Vagina (tissue), 2 donors: ENCODE measurements around the gene DNMT1. TPM values are rescaled to one million over a fixed set of nuclear protein-coding genes. Genes with fewer than 3 reads are reported as not detected.

Experiments
- DNase-seq, 2 donors: peaks; one replicate each; pipeline ENCODE4 v3.0.0-alpha.2; 2017; ENCODE audit errors: extremely low spot score in 2 of 2
- H3K27ac ChIP-seq: fragments of 200-600 bp; sonication (generic); one replicate; pipeline ENCODE4 v1.5.1; 2019
- H3K27me3 ChIP-seq: fragments of 200-600 bp; sonication (generic); one replicate; pipeline ENCODE4 v1.5.1; 2019
- H3K36me3 ChIP-seq, 2 donors: fragments of 200-600 bp; sonication (generic); one replicate each; pipeline ENCODE4 v1.5.1; 2017 to 2019
- H3K4me1 ChIP-seq: fragments of 200-600 bp; sonication (generic); one replicate; pipeline ENCODE4 v1.5.1; 2019
- H3K4me3 ChIP-seq, 2 donors: fragments of 200-600 bp; sonication (generic); 1 replicate in 1 of 2; 2 replicates in 1 of 2; pipeline ENCODE4 v1.5.1; 2016 to 2019
- H3K9me3 ChIP-seq: fragments of 200-600 bp; sonication (generic); one replicate; pipeline ENCODE4 v1.5.1; 2019
- CTCF ChIP-seq, 3 experiments: fragments of 450-650 bp in 2 of 3; fragments of 200-600 bp in 1 of 3; sonication (generic) in 1 of 3; IDR thresholded peaks; one replicate each; pipeline ENCODE4 v1.5.1; 2017 to 2019; ENCODE audit warnings: antibody characterized with exemption in 3 of 3, mild to moderate bottlenecking in 2 of 3, moderate library complexity in 2 of 3
- POLR2A ChIP-seq, 2 donors: fragments of 450-650 bp; IDR thresholded peaks; one replicate each; pipeline ENCODE4 v1.6.1; 2017; ENCODE audit warnings: antibody characterized with exemption in 2 of 2, mild to moderate bottlenecking in 2 of 2, moderate library complexity in 2 of 2
- POLR2AphosphoS5 ChIP-seq, 2 donors: sonication (generic); formaldehyde crosslinking; IDR thresholded peaks; one replicate each; pipeline ENCODE4 v1.9.0; 2017; ENCODE audit warnings: antibody characterized with exemption in 2 of 2, mild to moderate bottlenecking in 2 of 2, low read depth in 1 of 2; ENCODE audit not compliant: insufficient read depth in 1 of 2
- intact Hi-C: fragments of 100-400 bp; cut with DNase I; formaldehyde crosslinking; loops from one replicate; pipeline ENCODE4 v1.15.1; 2023
- microRNA-seq: library from miRNA; unstranded; fragments of <30 nt; microRNA quantifications from one replicate; pipeline ENCODE4, GENCODE V29; 2017; ENCODE audit warnings: borderline number of aligned reads, borderline replicate concordance
- small RNA-seq: library from RNA; depleted of rRNA; stranded (forward); fragments of <200 nt; gene quantifications from one replicate; pipeline ENCODE3, GENCODE V24; 2016
- total RNA-seq: library from RNA; depleted of rRNA; stranded (reverse); fragments of >200 nt; gene quantifications from one replicate; pipeline ENCODE4 v1.2.3, GENCODE V29; 2016

Gene DNMT1
- total RNA-seq, 1 donor from 2014 or later = 36.8 TPM

GRCh38 chr19:10085641-10086590, 108.8 kb downstream of the DNMT1 start, which contains the start of gene SHFL:
Gene SHFL, plus strand, starts transcription at chr19:10086317. Its CDS starts 111 bp downstream, at chr19:10086428.
- no peaks in the 10 kb centered on the region for H3K27me3 ChIP-seq
- TF ChIP-seq POLR2AphosphoS5 (IDR thresholded peaks at IDR 0.05; ENCODE audit: insufficient read depth in 1 of 2, low read depth in 1 of 2) (peak in 1 of 2 donors; percentile 68), CTCF (IDR thresholded peaks at IDR 0.05) (peak in 1 of 3 experiments; percentile 16), POLR2A (IDR thresholded peaks at IDR 0.05) (peak in 1 of 2 donors; percentile 26)
- no peaks in the 10 kb centered on the region for H3K9me3 ChIP-seq
- peak within 1 kb of the TSS; percentile 96 for H3K27ac ChIP-seq
- peaks cover 0 to 5% of the 10 kb centered on the region in 2 donors for H3K36me3 ChIP-seq
- H3K4me1 ChIP-seq = peaks cover 11% of the 10 kb centered on the region
- peak within 1 kb of the TSS; percentile 93 to 98 for H3K4me3 ChIP-seq
- intact Hi-C loops = no loop called here
- no peak for DNase-seq

GRCh38 chr19:10084803-10085202, 110.0 kb downstream of the DNMT1 start:
- intact Hi-C loops = no loop called here
- Histone ChIP-seq H3K4me3 (no peak overlapping the region), H3K36me3 (no peaks in the 10 kb centered on the region), H3K4me1 (peaks cover 11% of the 10 kb centered on the region), H3K9me3 (no peaks in the 10 kb centered on the region), H3K27me3 (no peaks in the 10 kb centered on the region), H3K27ac (no peak overlapping the region)
- TF ChIP-seq POLR2AphosphoS5 (IDR thresholded peaks at IDR 0.05; ENCODE audit: insufficient read depth in 1 of 2, low read depth in 1 of 2) = no peak
- no peak for DNase-seq

GRCh38 chr19:10083911-10084310, 110.8 kb downstream of the DNMT1 start:
- no peaks in the 10 kb centered on the region for H3K27me3 ChIP-seq
- DNase-seq = no peak
- no peaks in the 10 kb centered on the region for H3K9me3 ChIP-seq
- H3K36me3 ChIP-seq = no peaks in the 10 kb centered on the region
- no peak overlapping the region for H3K27ac ChIP-seq
- peaks cover 11% of the 10 kb centered on the region for H3K4me1 ChIP-seq
- intact Hi-C loops = no loop called here
- TF ChIP-seq POLR2A (IDR thresholded peaks at IDR 0.05) (no peak), POLR2AphosphoS5 (IDR thresholded peaks at IDR 0.05; ENCODE audit: insufficient read depth in 1 of 2, low read depth in 1 of 2) (no peak), CTCF (IDR thresholded peaks at IDR 0.05) (no peak)
- H3K4me3 ChIP-seq = no peak overlapping the region

Small RNA genes within 50 kb of the gene (microRNA-seq; reads per million reads assigned to microRNA genes)
- gene MIR4322 = not detected

Small RNA genes within 50 kb of the gene (small RNA-seq; reads per million reads assigned to genes)
- gene MIR4322 = not detected
- gene SNORD105 = 65.4 reads per million, percentile 97 among the genes with 10 or more reads in this experiment
- 4,133 reads per million, percentile 100 among the genes with 10 or more reads in this experiment for gene SNORD105B

Other genes with a start within 250 kb of the DNMT1 start
- 13.3 TPM for gene COL5A3, start 184.4 kb downstream of the DNMT1 start, total RNA-seq
- gene RDH8, start 181.5 kb downstream of the DNMT1 start, total RNA-seq = not detected
- gene SHFL, start 108.6 kb downstream of the DNMT1 start, total RNA-seq = 46.9 TPM
- gene ANGPTL6, start 92.3 kb downstream of the DNMT1 start, total RNA-seq = not detected
- 55.2 TPM for gene PPAN, start 88.6 kb downstream of the DNMT1 start, total RNA-seq
- gene P2RY11, start 83.3 kb downstream of the DNMT1 start, total RNA-seq = 9.1 TPM
- 249 TPM for gene EIF3G, start 75.1 kb downstream of the DNMT1 start, total RNA-seq
- 28.2 TPM for gene S1PR2, start 36.4 kb upstream of the DNMT1 start, total RNA-seq
- 55.0 TPM for gene MRPL4, start 57.3 kb upstream of the DNMT1 start, total RNA-seq
- 22.3 TPM for gene ICAM1, start 76.2 kb upstream of the DNMT1 start, total RNA-seq
- gene ICAM4, start 92.0 kb upstream of the DNMT1 start, total RNA-seq = not detected
- 2.0 TPM for gene ICAM5, start 95.0 kb upstream of the DNMT1 start, total RNA-seq
- 5.2 TPM for gene ZGLP1, start 114.9 kb upstream of the DNMT1 start, total RNA-seq
- 25.0 TPM for gene FDX2, start 121.1 kb upstream of the DNMT1 start, total RNA-seq
- gene RAVER1, start 138.6 kb upstream of the DNMT1 start, total RNA-seq = 25.5 TPM
- 7.9 TPM for gene ICAM3, start 144.7 kb upstream of the DNMT1 start, total RNA-seq
- 115 TPM for gene TYK2, start 185.6 kb upstream of the DNMT1 start, total RNA-seq
- gene CDC37, start 208.6 kb upstream of the DNMT1 start, total RNA-seq = 112 TPM
- 16.7 TPM for gene PDE4A, start 225.6 kb upstream of the DNMT1 start, total RNA-seq